Adrenal gland (tissue), 12 donors: ENCODE measurements around the gene IGFBP4. TPM values are rescaled to one million over a fixed set of nuclear protein-coding genes. Genes with fewer than 3 reads are reported as not detected.

Experiments
- DNase-seq, 7 donors: peaks; one replicate each; pipeline ENCODE4 v3.0.0-alpha.2; 2019 to 2020
- H3K27ac ChIP-seq, 5 donors: fragments of 200-600 bp; sonication (generic) in 4 of 5; 1 replicate in 3 of 5; 2 replicates in 2 of 5; pipeline versions ENCODE4 v1.5.1 to v1.8.0; 2016 to 2020; ENCODE audit warnings: mild to moderate bottlenecking in 1 of 5
- H3K27me3 ChIP-seq: fragments of 200-600 bp; 2 replicates; pipeline ENCODE4 v1.8.0; 2021
- H3K36me3 ChIP-seq, 2 donors: fragments of 200-600 bp; replicated peaks in 1 of 2; 1 replicate in 1 of 2; 2 replicates in 1 of 2; pipeline versions ENCODE4 v1.5.1 to v1.8.0; 2018 to 2022
- H3K4me1 ChIP-seq, 2 donors: fragments of 200-600 bp; replicated peaks in 1 of 2; 1 replicate in 1 of 2; 2 replicates in 1 of 2; pipeline versions ENCODE4 v1.5.1 to v1.8.0; 2018 to 2021
- H3K4me3 ChIP-seq, 4 donors: fragments of 200-600 bp; sonication (generic) in 3 of 4; one replicate each; pipeline ENCODE4 v1.5.1; 2016 to 2018
- H3K9me3 ChIP-seq, 3 donors: fragments of 200-600 bp; sonication (generic) in 1 of 3; replicated peaks in 1 of 3; 1 replicate in 2 of 3; 2 replicates in 1 of 3; pipeline versions ENCODE4 v1.5.1 to v1.8.0; 2016 to 2021
- CTCF ChIP-seq, 6 experiments: fragments of 450-650 bp in 4 of 6; fragments of 200-600 bp in 2 of 6; sonication (generic) in 1 of 6; IDR thresholded peaks; 1 replicate in 5 of 6; 2 replicates in 1 of 6; pipeline versions ENCODE4 v1.5.1 to v1.8.0; 2016 to 2021; ENCODE audit warnings: antibody characterized with exemption in 6 of 6, mild to moderate bottlenecking in 2 of 6, moderate library complexity in 1 of 6
- POLR2A ChIP-seq, 2 donors: fragments of 450-650 bp; IDR thresholded peaks; one replicate each; pipeline ENCODE4 v1.6.1; 2017; ENCODE audit warnings: antibody characterized with exemption in 2 of 2, mild to moderate bottlenecking in 2 of 2, moderate library complexity in 1 of 2
- WGBS, 4 donors: extraction: QIAGEN DNeasy Blood & Tissue Kit in 2 of 4; methylation state at CpG; one replicate each; pipeline versions ENCODE4 v1.1.5 to v1.1.7; 2013 to 2017; 5-methylcytosine and 5-hydroxymethylcytosine counted together
- intact Hi-C, 2 donors: fragments of 100-400 bp; cut with DNase I; formaldehyde crosslinking; loops; one replicate each; pipeline versions ENCODE4 v1.14.1 to v1.15.0; 2022 to 2023
- polyA plus RNA-seq, 3 donors: library from polyadenylated mRNA; stranded (reverse); fragments of 200-250 nt in 2 of 3; fragments of 350-450 nt in 1 of 3; fragmentation: Illumina TruSeq in 1 of 3; extraction: RNeasy Lipid Tissue Mini Kit (QIAGEN cat#74804) in 1 of 3; gene quantifications; one replicate each; pipeline ENCODE4 v1.2.3, GENCODE V29; 2013 to 2014
- total RNA-seq, 9 donors: library from RNA; depleted of rRNA in 4 of 9; stranded (reverse); fragments of >200 nt in 4 of 9; fragments of 120-200 nt in 1 of 9; fragmentation: NEBNext Ultra II Directional in 1 of 9; extraction: Animal tissue kit (Norgen Biotek cat#: 25700) in 1 of 9; gene quantifications; one replicate each; pipeline versions ENCODE4 v1.1.0 to v1.2.4, GENCODE V29; 2013 to 2023
- donor health status: healthy with polysubstance abuse.
- donor health status: Bipolar disorder and iron deficiency.
- donor health status: DM: yes; HTN: yes; CAD: no.
- donor health status: DM: no; HTN: no; CAD: no.
- donor health status: DM: no; HTN: no; CAD: no.
- donor health status: DM: yes; HTN: yes; CAD: no.

IGFBP4 gene
- total and polyA plus RNA-seq, 12 donors: 21.4 to 458 (median 256) TPM

- Histone ChIP-seq H3K27me3 (no peaks in the 10 kb centered on the region), H3K4me3 (no peak overlapping the region), H3K9me3 (no peaks in the 10 kb centered on the region), H3K4me1 (no peaks in the 10 kb centered on the region), H3K36me3 (no peaks in the 10 kb centered on the region), H3K27ac (no peak overlapping the region)
- intact Hi-C loops: no loop called here
- WGBS, 4 donors: 75 to 84% (median 81%) methylated on average over 1 to 4 of the region's 4 CpGs; no CpG with 5 or more reads in 1 of the 4 donors
- no peak for DNase-seq
- TF ChIP-seq CTCF (IDR thresholded peaks at IDR 0.05) (no peak), POLR2A (IDR thresholded peaks at IDR 0.05) (no peak)
Observed at GRCh38 chr17:40493697-40494096, 50.4 kb downstream of the IGFBP4 start.

GRCh38 chr17:40495140-40495539, 51.9 kb downstream of the IGFBP4 start:
- H3K36me3 ChIP-seq: no peaks in the 10 kb centered on the region
- H3K27ac ChIP-seq: no peak overlapping the region
- 76 to 86% (median 78%) methylated on average over 5 of the region's 5 CpGs for WGBS, 4 donors
- intact Hi-C loops: no loop called here
- H3K27me3 ChIP-seq: no peaks in the 10 kb centered on the region
- H3K9me3 ChIP-seq: no peaks in the 10 kb centered on the region
- H3K4me3 ChIP-seq: no peak overlapping the region
- peaks cover 11% of the 10 kb centered on the region in 2 donors for H3K4me1 ChIP-seq
- no peak for DNase-seq
- no peak for TF ChIP-seq POLR2A (IDR thresholded peaks at IDR 0.05)
- TF ChIP-seq CTCF (IDR thresholded peaks at IDR 0.05): no peak

- WGBS, 4 donors: 86 to 100% (median 88%) methylated on average over 1 to 6 of the region's 6 CpGs
Observed at GRCh38 chr17:40496170-40496569, 52.9 kb downstream of the IGFBP4 start.

GRCh38 chr17:40496634-40497420, 53.6 kb downstream of the IGFBP4 start:
- H3K9me3 ChIP-seq: no peaks in the 10 kb centered on the region
- H3K27me3 ChIP-seq: no peaks in the 10 kb centered on the region
- no peak for DNase-seq
- H3K4me3 ChIP-seq: no peak overlapping the region
- intact Hi-C loops: no loop called here
- TF ChIP-seq CTCF (IDR thresholded peaks at IDR 0.05): no peak
- TF ChIP-seq POLR2A (IDR thresholded peaks at IDR 0.05): no peak
- no peak overlapping the region for H3K27ac ChIP-seq
- no peaks in the 10 kb centered on the region for H3K36me3 ChIP-seq
- peaks cover 12 to 14% of the 10 kb centered on the region in 2 donors for H3K4me1 ChIP-seq
- 71 to 81% (median 77%) methylated on average over 8 to 9 of the region's 9 CpGs for WGBS, 4 donors

More at GRCh38 chr17:40496170-40496569, 52.9 kb downstream of the IGFBP4 start:
- Histone ChIP-seq H3K27me3 (no peaks in the 10 kb centered on the region), H3K27ac (no peak overlapping the region), H3K4me1 (peaks cover 12 to 14% of the 10 kb centered on the region in 2 donors), H3K4me3 (no peak overlapping the region), H3K36me3 (no peaks in the 10 kb centered on the region), H3K9me3 (no peaks in the 10 kb centered on the region)
- TF ChIP-seq POLR2A (IDR thresholded peaks at IDR 0.05) (no peak), CTCF (IDR thresholded peaks at IDR 0.05) (no peak)
- intact Hi-C loops: no loop called here
- no peak for DNase-seq
